HG03060 (cell line): ENCODE results near the gene TESK2.

Source experiments
- ATAC-seq: cut with Tn5 transposase; IDR thresholded peaks from one replicate; pipeline ENCODE4 v1.9.1; 2021; ENCODE audit warnings: low read depth, moderate number of reproducible peaks; ENCODE audit not compliant: unreplicated experiment

TESK2 gene

GRCh38 chr1:45314266-45314665, 176.7 kb downstream of the TESK2 start:
- ATAC-seq, result no peak

DNA sequence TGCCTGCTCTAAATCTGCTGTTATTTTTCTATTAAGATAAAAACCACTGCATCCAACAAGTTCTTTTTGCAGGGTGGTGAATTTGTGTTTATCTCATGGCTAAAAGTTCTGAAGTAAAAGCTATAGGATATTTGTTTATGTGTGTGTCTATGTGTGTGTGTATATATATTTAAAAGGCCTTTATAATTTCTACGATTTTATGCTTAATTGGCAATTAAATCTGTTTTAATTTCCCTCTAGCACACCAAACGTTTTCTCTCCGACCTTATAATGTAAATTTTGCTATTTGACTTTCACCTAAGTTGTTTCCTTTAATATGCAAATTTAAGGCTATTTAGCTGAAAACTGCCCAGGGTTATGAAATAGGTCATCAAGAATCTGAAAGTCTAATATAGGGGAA, 184.1 kb downstream of the TESK2 start:
- ATAC-seq, result no peak

- ATAC-seq, result no peak
Observed at GRCh38 chr1:45306319-45306718, 184.6 kb downstream of the TESK2 start.

- no peak for ATAC-seq
Observed at GRCh38 chr1:45305231-45305630, 185.7 kb downstream of the TESK2 start.

DNA sequence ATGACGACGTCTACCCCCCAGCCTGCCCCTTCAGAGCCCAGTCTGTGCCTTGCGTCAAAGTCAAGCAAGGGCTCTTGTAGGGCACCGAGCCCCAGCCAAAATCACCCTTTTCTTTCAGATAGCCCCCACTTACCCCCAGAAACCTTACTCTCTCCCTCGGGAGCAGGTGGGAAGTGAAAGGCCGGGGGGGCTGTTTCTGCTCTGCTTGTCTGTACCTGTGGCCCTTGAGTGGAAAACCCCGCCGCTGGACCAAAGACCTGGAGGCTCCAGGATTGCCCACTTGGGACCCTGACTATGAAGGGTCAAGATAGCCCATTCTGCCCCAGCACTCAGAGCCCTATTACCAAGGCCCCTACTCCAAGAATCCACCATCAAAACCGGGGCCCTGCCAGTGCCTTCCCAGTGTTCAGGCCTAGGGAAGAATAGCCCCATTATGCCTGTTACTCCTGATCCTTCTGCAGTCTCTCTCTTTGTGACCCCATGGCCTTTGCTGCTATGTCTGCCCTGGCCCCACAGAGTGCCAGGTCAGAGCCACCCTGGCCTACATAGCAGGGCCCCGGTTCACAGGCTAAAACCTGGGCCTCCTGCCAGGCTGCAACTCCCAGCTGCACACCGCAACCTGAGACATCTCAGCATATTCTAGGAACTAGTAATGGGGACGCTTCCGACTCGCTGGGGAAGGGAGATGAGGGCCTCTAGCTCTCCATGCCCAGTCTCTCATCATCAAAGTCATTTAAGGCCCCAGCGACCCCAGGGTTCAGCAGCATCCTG, 186.5 kb downstream of the TESK2 start:
- ATAC-seq, result no peak

DNA sequence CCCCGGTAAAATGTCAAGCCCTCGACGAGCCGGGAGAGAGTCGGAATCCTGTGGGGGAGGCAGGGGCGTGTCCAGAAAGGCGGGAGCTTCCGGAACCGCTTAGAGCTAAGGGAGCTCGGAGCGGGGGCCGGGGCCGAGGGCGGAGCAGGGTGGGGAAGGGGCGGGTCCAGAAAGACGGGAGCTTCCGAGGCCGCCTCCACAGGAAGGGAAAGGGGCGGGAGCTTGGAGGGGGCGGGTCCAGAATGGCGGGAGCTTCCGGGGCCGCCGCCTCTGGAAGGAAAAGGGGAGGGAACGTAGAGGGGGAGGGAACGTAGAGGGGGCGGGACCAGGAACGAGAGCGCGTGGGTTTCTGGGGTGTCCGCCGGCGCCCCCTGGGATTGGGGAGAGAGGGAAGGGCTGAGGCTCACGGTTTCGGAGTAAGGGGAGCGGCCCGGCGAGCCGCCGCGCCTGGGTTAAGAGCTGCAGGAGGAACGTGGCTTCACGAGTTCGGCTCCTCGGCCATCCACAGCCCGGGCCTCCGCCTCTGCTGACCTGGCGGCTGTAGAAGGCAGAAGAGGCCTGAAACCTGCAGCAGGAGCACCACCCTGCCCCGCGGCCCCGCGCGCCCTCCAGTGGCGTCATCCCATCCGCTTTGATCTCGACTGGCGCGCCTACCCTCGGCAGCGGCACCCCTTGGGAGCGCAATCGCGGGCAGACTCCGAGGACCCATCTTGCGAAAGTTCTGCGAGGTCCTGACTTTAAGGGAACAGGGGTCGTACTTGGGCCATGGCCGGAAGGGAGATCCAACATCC, 187.2 kb downstream of the TESK2 start:
- no peak for ATAC-seq

DNA sequence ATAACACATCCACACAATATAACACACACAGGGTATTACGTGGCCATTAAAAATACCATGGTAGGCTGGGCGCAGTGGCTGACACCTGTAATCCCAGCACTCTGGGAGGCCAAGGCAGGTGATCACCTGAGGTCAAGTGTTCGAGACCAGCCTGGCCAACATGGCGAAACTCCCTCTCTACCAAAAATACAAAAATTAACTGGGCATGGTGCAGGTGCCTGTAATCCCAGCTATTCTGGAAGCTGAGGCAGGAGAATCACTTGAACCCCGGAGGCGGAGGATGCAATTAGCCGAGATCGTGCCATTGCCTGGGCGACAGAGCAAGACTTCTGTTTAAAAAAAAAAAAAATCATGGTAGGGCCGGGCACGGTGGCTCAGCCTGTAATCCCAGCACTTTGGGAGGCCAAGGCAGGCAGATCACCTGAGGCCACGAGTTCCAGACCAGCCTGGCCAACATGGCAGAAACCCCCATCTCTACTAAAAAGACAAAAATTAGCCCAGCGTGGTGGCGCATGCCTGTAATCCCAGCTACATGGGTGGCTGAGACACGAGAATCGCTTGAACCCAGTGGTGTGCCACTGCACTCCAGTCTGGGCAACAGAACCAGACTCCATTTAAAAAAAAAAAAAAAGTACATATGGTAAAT, 188.3 kb downstream of the TESK2 start:
- no peak for ATAC-seq

GRCh38 chr1:45300669-45300997, 190.3 kb downstream of the TESK2 start:
- no peak for ATAC-seq

DNA sequence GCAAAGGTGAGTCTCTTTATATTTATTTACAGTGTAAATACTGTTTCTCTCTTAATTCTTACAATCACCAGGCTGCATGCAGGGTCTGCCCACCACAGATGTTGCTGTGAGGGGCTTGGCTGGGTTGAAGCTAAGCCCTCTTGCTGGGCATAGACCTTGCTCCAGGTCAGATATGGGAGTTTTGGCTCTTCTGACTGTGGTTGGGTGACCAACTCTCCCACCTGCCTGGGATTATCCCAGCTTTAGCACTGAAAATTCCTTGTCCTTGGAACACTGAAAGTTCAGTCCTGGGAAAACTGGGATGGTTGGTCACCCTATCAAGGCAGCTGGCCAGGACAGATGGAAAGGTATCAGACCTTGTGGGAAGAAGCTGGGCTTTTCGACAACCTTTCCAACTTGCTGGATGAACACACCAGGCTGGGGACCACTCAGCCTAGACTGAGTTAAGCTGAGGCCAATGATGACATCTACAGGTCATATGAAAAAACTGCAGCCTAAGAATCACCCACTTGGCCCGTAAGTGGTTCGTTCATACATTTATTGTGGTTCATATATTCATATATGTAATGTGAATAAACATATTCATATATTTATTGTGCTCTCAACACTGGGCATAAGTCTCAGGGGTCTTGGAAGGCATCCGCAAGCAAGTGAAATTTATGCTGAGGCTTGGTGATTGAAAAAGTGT, 190.8 kb downstream of the TESK2 start:
- ATAC-seq, result no peak

DNA sequence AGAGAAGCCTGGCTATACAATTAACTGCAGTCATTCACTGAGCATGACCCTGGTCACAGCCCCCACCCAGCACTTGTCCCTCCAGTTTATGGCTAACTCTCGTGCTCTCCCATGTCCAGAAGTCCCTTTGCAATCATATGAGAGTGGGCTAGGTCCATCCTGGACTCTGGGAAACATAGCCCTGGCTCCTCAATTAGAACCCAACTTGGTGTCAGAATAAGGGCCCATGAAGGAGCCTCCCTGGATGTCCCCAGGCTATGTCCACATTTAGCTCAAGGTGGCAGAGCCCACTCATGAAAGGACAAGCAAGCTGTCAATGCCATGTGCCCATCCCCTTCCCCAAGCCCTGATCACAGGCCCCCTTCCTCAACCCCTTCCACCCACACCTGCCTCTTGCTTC, 191.7 kb downstream of the TESK2 start:
- ATAC-seq, result no peak

DNA sequence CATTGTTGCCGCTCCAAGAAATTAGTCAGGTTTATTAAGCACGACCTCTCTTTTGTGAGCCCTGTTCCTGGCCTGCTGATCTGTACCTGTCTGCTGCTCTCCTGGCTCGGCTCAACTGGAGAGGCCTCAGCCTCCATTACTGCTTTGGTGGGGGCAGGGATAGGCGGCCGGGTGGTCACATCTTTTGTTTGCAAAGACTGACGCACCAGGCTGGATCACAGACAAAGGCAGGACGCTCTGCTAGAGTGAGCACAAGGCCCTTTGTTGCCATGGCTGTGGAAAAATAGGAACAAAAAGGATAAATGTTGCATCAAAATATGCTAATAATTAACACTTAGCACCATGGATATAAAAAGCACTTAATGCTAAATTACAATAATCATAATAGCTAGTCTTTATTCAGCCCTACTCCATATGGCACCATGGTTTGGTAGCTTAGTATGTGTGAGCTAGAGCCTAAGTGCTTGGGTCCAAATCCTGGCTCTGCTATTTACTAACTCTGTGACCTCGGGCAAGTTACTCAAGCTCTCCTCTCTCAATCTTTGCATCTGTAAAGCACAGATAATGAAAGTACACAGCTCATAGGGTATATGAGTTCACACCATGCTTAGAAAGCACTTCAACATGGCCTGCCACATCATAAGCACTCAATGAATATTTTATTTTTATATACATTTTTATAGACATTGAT, 193.2 kb downstream of the TESK2 start:
- no peak for ATAC-seq
